OCI-LY1 (cell line): Measurements from ENCODE around the gene GPLD1.

Experiments used
- CTCF ChIP-seq: fragments of 200-600 bp; sonication (generic), shearing (Covaris generic); IDR thresholded peaks from 2 replicates; pipeline ENCODE4 v1.5.1; 2017; ENCODE audit warnings: mild to moderate bottlenecking, antibody characterized with exemption, low read length, moderate library complexity, mixed read lengths
- EZH2 ChIP-seq: fragments of 200-600 bp; sonication (generic), shearing (Covaris generic); IDR thresholded peaks from 2 replicates; pipeline ENCODE4 v1.8.0; 2017; ENCODE audit warnings: borderline replicate concordance, mixed run types, mild to moderate bottlenecking, antibody characterized with exemption, low read length, moderate library complexity, mixed read lengths

- TF ChIP-seq CTCF (no peak), EZH2 (no peak)
Measured at GRCh38 chr6:24535210-24535609, 45.8 kb upstream of the GPLD1 start.
